OCI-M1 (cell line): ENCODE measurements around the gene DISP2.
A peak's percentile ranks its signal among the peaks of the same experiment; 100 is the strongest.

Experiments used
- DNase-seq: peaks from one replicate; lab custom pipeline; 2025; lab: John Stamatoyannopoulos, UW

DISP2 gene

GRCh38 chr15:40357723-40358470 lies at the start of gene DISP2:
TSS of gene DISP2 (plus strand) at chr15:40358219. CDS start at chr15:40358322, 103 bp downstream.
- DNase-seq, result peak; percentile 87

- no peak for DNase-seq
Measured at GRCh38 chr15:40309344-40309862, 48.6 kb upstream of the DISP2 start.

GRCh38 chr15:40310001-40310959 lies 47.7 kb upstream of the DISP2 start:
- peak; percentile 82 for DNase-seq

GRCh38 chr15:40310993-40311392 lies 47.0 kb upstream of the DISP2 start:
- DNase-seq, result no peak

GRCh38 chr15:40312370-40313158 lies 45.5 kb upstream of the DISP2 start:
- no peak for DNase-seq

GRCh38 chr15:40313531-40314398 lies 44.3 kb upstream of the DISP2 start:
- DNase-seq, result peak; percentile 34

GRCh38 chr15:40314723-40315276 lies 43.2 kb upstream of the DISP2 start:
- DNase-seq, result no peak

GRCh38 chr15:40316931-40317330 lies 41.1 kb upstream of the DISP2 start:
- no peak for DNase-seq

- no peak for DNase-seq
Measured at GRCh38 chr15:40317580-40317979, 40.4 kb upstream of the DISP2 start.

- no peak for DNase-seq
Measured at GRCh38 chr15:40320409-40320808, 37.6 kb upstream of the DISP2 start.

- peak; percentile 80 for DNase-seq
Measured at GRCh38 chr15:40320931-40321371, 37.1 kb upstream of the DISP2 start.

- no peak for DNase-seq
Measured at GRCh38 chr15:40322531-40323238, 35.3 kb upstream of the DISP2 start.

- peak; percentile 95 for DNase-seq
Measured at GRCh38 chr15:40323239-40323952, 34.6 kb upstream of the DISP2 start, which contains the start of gene INAFM2. TSS of gene INAFM2 (plus strand) at chr15:40323692. CDS start at chr15:40324056, 364 bp downstream.

- peak; percentile 21 for DNase-seq
Measured at GRCh38 chr15:40323953-40324937, 33.8 kb upstream of the DISP2 start.

GRCh38 chr15:40325188-40325587 lies 32.8 kb upstream of the DISP2 start:
- DNase-seq, result no peak

GRCh38 chr15:40325700-40326099 lies 32.3 kb upstream of the DISP2 start:
- no peak for DNase-seq

- DNase-seq, result no peak
Measured at GRCh38 chr15:40327457-40327856, 30.6 kb upstream of the DISP2 start.

GRCh38 chr15:40328176-40328575 lies 29.8 kb upstream of the DISP2 start:
- no peak for DNase-seq
